Coronary artery (tissue), 2 donors: ENCODE results near the gene PTTG1IP.

Source experiments
- DNase-seq: peaks from one replicate; pipeline ENCODE4 v3.0.0-alpha.2; 2017; ENCODE audit warnings: low spot score
- H3K27ac ChIP-seq, 2 donors: fragments of 200-600 bp; sonication (generic); one replicate each; pipeline ENCODE4 v1.5.1; 2016 to 2019
- H3K4me3 ChIP-seq: fragments of 200-600 bp; sonication (generic); 2 replicates; pipeline ENCODE4 v1.5.1; 2016; ENCODE audit warnings: mild to moderate bottlenecking, moderate library complexity
- TF ChIP-seq, protein P1 (sequence below): fragments of 200-600 bp; sonication (generic); IDR thresholded peaks from one replicate; pipeline ENCODE4 v1.5.1; 2019; ENCODE audit warnings: antibody characterized with exemption

The PTTG1IP gene

DNA sequence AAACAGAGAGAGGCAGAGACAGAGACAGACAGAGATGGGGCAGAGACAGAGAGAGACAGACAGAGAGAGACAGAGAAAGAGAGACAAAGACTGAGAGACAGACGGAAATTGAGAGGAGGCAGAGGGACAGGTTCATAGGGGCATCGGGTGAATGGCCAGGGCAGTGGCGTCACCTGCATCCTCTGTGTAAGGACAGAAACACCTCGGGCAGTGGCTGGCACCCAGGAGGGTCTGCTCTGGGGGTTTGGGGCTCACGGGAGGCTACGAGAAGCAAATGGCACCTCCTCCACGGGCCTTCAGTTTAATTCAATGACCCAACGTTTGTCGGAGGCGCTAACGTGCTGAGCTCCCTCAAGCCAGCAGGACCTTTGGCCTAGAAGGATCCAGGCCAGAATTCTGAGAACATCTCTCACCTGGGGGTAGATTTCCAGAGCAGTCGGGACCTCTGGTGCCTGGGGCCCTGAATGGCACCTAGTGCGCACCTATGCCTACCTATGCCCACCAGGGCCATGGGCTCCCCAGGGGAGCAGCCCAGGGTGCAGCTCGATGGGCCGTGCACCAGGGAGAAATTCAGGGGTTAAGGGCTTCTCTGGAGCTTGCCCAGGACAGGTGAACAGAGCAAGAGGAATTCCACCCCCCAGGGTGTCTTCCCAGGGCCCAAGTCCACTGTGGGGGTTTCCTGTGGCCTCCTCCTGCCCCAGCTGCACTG is 20.6 kb upstream of the PTTG1IP start:
- H3K27ac ChIP-seq = no peak overlapping the region
- H3K4me3 ChIP-seq = no peak overlapping the region
- no peak for DNase-seq
- TF ChIP-seq, protein P1, sequence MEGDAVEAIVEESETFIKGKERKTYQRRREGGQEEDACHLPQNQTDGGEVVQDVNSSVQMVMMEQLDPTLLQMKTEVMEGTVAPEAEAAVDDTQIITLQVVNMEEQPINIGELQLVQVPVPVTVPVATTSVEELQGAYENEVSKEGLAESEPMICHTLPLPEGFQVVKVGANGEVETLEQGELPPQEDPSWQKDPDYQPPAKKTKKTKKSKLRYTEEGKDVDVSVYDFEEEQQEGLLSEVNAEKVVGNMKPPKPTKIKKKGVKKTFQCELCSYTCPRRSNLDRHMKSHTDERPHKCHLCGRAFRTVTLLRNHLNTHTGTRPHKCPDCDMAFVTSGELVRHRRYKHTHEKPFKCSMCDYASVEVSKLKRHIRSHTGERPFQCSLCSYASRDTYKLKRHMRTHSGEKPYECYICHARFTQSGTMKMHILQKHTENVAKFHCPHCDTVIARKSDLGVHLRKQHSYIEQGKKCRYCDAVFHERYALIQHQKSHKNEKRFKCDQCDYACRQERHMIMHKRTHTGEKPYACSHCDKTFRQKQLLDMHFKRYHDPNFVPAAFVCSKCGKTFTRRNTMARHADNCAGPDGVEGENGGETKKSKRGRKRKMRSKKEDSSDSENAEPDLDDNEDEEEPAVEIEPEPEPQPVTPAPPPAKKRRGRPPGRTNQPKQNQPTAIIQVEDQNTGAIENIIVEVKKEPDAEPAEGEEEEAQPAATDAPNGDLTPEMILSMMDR = no peak

DNA sequence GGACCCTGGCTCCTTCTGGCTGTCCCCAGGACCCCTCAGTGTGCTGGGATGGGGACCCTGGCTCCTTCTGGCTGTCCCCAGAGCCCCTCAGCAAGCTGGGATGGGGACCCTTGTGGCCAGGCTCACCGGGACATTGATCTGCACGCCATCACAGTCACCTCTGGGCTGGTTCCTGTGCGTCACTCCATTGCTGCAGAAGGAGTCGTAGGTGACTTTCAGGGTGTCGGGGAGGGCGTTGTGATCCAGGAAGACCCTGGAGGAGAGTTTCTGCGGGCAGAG is 19.7 kb upstream of the PTTG1IP start:
- Histone ChIP-seq H3K4me3 (no peak overlapping the region), H3K27ac (no peak overlapping the region)
- no peak for DNase-seq
- TF ChIP-seq, protein P1 = no peak

- Histone ChIP-seq H3K4me3 (no peak overlapping the region), H3K27ac (no peak overlapping the region)
- TF ChIP-seq, protein P1 = peak; percentile 66
- no peak for DNase-seq
Measured at GRCh38 chr21:44892536-44893277, 19.2 kb upstream of the PTTG1IP start.

GRCh38 chr21:44892095-44892494 is 18.6 kb upstream of the PTTG1IP start:
- TF ChIP-seq, protein P1 = no peak
- no peak for DNase-seq
- H3K27ac ChIP-seq = no peak overlapping the region
- no peak overlapping the region for H3K4me3 ChIP-seq

- H3K4me3 ChIP-seq = no peak overlapping the region
- no peak overlapping the region for H3K27ac ChIP-seq
- TF ChIP-seq, protein P1 = no peak
- DNase-seq = no peak
Measured at GRCh38 chr21:44891631-44892031, 18.1 kb upstream of the PTTG1IP start.

DNA sequence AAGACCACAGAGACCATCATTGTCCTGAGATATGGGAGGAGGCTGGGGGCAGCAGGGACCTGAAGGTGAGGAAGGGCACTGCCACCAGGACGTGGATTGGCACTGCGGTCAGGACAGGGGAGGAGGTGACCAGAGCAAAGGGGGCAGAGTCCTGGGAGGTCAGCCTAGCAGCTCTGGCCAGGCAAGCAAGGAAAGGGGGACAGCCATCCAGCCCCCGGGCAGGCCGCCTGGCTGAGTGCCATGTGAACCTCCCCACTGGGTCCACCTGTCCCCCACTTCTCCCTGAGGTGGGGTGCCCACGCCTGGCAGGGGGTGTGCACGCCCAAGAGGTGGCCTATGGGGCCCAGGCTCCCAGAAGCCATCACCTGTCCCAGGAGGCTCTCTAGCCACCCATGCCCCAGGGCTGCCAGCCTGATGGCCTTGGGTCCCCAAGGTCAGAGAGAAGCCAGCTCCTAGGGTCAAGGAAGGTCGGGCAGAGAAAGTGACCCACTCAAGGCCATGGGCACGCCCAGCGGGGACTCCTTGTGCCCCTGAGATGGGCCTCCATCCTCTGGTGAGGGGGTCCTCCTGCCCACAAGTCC is 17.6 kb upstream of the PTTG1IP start:
- no peak for DNase-seq
- TF ChIP-seq, protein P1 = no peak
- no peak overlapping the region for H3K4me3 ChIP-seq
- no peak overlapping the region for H3K27ac ChIP-seq
